ENCODE results near the gene SELENOH. TPM values are rescaled to one million over a fixed set of nuclear protein-coding genes. Genes with fewer than 3 reads are reported as not detected.

SELENOH gene
- total RNA-seq, 1 experiment from 2014 or later: 134 TPM

GRCh38 chr11:57745206-57745605 is 3.9 kb downstream of the SELENOH start:
- DNase-seq (ENCODE audit: low read depth): no peak

GRCh38 chr11:57746920-57747319 is 5.6 kb downstream of the SELENOH start:
- no peak for DNase-seq (ENCODE audit: low read depth)

- DNase-seq (ENCODE audit: low read depth): no peak
Measured at GRCh38 chr11:57751176-57751575, 9.9 kb downstream of the SELENOH start.

DNA sequence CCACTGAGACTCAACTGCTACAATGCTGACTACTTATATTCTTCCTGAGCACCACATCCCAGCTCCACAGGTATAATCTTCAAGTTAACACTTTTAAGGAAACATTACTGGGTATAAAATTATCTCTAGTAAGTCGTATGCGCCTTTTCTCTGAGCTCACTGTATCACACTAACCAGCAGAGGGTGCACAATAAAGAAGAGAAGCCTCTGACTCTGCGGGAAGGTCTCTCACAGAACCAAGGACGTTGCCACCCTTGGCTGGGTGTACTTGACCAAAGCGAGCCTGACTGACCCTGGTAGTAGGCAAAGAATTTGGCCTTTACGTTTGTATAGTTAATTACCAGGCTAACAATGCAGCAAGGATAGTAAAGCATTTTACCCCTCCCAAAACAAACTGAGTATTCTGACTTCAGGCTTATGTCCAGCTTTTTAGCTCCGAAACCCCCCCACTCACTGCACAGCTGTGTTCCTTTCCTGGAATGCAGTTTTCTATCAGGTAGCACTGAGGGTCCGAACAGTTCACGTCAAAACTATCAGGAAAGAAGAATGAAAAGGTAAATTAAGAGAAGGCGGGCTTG is 10.5 kb downstream of the SELENOH start, which contains the start of gene BTBD18:
BTBD18 (minus strand) TSS at position 144 of the 578 bp plus-strand sequence. CDS start 631 bp downstream, outside the sequence.
- peak; percentile 41 for DNase-seq (ENCODE audit: low read depth)

GRCh38 chr11:57752954-57753353 is 11.7 kb downstream of the SELENOH start:
- no peak for DNase-seq (ENCODE audit: low read depth)

GRCh38 chr11:57758174-57758573 is 16.9 kb downstream of the SELENOH start:
- no peak for DNase-seq (ENCODE audit: low read depth)

DNA sequence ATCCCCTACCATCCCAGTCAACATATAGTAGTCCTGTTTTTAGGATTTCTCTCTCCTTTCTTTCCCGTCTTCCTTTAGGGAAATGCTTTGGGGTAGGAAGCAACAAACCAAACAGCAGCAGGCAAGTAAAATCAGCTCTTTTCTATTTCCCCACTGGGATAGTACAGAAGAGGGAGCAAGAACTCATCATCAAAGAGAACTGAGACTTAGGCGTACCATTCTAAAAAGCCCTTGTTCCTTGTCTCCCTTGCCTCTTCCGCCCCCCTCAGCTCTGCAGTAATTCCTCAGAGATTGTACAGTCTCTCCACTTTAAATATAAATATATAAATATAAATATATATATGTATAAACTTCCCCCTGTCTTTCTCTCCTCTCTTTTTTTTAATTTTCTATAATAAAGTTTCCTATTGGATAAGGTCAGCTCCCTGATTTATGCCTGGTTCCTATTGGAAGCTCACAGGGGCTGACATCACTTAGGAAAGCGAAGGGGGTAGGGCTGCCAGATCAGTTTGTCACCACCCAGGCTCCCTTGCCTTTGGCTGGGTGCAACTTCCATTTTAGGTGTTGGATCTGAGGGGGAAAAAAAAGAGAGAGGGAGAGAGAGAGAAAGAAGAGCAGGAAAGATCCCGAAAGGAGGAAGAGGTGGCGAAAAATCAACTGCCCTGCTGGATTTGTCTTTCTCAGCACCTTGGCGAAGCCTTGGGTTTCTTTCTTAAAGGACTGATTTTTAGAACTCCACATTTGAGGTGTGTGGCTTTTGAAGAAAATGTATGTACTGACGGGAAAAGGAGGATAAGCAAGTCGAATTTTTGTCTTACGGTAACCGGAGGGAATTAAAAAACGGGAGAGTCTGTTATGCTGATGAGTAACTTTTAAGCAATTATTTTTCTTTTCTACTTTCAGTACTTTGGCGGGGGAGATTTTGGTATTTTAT is 20.3 kb downstream of the SELENOH start, which contains the start of gene CTNND1:
CTNND1 (plus strand) TSS at position 502 of the 934 bp plus-strand sequence. CDS start 29,677 bp downstream, outside the sequence.
- peak; percentile 96 for DNase-seq (ENCODE audit: low read depth)

GRCh38 chr11:57762235-57762861 is 21.1 kb downstream of the SELENOH start:
- no peak for DNase-seq (ENCODE audit: low read depth)

DNA sequence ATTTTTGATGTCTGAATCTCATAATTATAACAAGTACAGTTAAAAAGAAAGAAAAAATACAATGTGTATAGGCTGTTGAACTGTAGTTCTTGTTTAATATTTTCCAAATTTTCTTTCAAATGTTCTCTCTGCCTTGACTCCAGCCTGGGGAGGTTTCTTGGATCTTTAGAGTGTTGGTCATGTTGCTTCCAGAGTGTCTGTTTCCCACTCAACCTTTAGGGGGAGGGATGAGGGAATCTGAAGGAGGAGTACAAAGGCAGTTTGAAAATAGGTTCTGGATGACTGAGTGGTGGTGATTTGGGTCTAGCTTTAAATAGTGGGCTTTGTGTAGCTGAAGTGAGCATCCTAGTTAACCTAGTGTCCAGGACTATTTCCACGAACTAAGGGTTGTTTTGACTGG is 22.3 kb downstream of the SELENOH start:
- DNase-seq (ENCODE audit: low read depth): peak; percentile 48

- no peak for DNase-seq (ENCODE audit: low read depth)
Measured at GRCh38 chr11:57764021-57764420, 22.7 kb downstream of the SELENOH start.

GRCh38 chr11:57764566-57764965 is 23.3 kb downstream of the SELENOH start:
- no peak for DNase-seq (ENCODE audit: low read depth)

DNA sequence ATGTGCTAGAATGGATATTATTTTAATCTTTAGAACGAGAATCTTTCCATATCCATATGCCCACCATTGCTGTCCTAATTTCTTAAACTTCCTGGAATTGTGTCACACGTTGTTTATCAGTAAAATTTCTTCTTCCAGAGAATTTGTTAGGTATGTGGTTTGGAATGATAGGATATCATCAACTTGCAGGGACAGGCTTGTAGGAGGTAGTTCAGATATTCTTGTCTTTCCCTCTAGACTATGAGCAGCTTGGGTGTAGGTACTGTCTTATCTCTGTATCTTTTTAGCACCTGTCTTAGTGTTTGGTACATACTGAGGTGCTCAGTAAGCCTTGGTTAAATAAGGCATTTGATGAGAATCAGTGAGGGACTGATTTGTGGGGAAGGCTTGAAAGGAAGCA is 23.7 kb downstream of the SELENOH start:
- no peak for DNase-seq (ENCODE audit: low read depth)

DNA sequence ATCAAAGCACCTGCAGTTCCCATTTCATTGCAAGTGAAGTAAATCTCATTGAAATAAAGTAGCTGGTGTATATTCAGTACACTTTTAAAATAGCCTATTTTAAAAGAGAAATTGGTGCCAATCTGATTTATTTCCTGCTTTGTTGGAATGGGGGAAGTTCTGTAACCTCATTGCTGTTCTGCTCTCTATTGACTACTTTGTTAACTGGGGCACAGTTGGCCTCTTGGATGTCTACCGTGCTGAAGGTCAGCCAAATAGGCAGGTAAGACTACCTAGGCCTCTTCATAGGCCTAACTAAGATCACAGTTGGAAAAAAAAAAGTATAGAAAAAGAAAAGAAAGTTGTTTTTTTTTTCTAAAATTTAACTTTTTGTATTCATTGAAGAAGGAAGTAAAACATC is 29.5 kb downstream of the SELENOH start:
- no peak for DNase-seq (ENCODE audit: low read depth)

DNA sequence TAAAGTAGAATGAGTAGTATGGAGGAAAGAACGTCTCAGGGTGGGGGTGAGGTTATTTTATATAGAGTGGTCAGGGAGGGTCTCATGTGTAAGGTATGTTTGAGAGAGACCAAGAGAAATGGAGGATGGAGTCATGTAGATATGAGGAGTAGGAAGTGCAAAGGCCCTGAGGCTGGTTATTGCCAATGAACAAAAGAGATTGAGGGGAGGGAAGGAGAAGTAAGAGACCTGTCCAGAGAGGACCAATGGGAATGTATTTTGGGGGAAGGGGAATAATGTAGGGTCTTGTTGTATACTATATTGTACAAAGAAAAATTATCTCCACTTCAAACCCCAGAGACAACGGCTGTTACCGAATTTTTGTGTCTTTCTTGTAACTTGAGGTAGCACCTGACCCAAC is 30.1 kb downstream of the SELENOH start:
- DNase-seq (ENCODE audit: low read depth): no peak

DNA sequence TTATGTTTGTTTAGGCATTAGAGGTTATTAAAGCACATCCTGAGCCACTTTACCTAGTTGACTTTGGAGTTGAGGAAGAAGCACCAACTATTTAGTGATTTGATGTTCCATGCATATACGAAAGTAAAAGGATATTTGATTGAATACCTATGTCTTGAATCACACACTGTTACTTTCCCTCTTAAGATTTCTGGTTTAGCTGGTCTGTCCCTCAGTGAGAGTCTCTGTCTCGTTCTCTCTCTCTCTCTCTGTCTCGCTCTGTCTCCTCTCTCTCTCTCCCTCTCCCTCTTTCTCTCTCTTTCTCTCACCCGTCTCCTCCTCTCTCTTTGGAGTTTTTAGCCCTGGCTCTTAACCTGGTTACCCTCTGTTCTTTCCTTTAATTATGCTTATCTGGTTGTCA is 31.3 kb downstream of the SELENOH start:
- DNase-seq (ENCODE audit: low read depth): no peak

DNA sequence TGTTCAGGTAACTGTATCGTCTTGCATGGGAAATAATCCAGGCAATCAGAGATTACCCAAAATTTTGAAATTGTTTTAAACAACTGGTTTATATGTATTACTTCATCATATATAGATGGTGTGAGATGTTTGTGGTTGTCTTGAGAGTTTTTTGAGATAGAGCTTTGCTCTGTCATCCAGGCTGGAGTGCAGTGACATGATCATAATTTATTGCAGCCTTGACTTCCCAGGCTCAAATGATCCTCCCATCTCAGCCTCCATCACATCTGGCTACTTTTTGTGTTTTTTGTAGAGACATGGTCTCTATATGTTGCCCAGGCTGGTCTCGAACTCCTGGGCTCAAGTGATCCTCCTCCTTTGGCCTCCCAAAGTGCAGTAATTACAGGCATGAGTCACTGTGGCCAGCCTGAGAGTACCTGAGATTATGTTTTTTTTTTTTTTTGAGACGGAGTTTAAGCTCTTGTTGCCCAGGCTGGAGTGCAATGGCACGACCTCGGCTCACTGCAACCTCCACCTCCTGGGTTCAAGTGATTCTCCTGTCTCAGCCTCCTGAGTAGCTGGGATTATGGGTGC is 31.8 kb downstream of the SELENOH start:
- DNase-seq (ENCODE audit: low read depth): no peak

- DNase-seq (ENCODE audit: low read depth): no peak
Measured at GRCh38 chr11:57775491-57775890, 34.2 kb downstream of the SELENOH start.

DNA sequence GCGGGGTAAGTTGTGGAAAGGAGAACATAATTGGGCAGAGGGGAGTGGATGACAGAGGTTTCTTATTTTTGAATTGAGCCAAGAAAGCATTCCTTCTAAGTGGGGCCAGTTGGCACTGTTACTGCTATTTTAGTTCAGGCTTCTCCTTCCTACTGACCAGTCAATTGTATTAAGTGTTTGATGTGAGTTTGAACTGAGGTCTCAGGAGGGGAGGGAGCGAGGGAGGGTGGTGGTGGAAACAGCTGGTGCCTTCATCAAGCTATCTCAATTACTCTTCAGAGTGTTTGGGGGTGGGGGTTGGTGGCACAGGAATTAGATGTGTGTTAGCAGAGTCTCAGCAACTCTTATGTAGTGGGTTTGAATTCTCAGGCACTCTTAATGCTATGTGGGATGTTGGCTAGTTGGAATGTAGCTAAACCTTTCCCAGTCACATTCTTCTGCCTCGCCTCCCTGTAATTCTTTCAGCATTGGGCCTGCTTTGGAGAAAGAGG is 34.8 kb downstream of the SELENOH start:
- peak; percentile 26 for DNase-seq (ENCODE audit: low read depth)

DNA sequence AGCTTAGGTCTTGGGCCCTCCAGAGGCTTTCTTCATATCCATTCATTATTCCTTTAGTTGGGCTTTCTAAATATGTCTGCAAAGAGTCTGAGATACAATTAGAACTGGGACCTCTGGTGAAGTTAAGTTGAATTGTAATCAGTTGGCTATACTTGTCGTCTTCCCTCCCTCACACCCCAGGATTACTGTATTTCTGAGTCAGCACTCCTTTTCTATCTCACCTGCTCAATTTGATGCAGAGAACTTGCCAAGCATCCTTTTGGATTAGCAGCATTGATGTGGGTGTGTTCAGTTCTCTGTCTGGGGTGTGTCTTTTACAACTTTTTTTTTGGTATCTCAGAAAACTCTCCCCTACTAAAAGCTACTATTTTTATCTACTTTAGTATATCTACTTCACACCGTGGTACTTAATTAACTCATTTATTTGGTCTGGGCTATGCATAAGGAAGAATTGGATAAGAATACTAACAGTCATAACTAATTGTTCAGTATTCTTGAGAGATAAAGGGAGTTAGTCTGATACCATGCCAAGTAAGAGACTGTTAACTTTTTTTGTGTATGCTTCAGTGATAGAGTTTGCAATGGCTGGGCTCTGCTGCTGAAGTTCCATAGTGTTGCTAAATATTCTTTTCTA is 35.4 kb downstream of the SELENOH start:
- no peak for DNase-seq (ENCODE audit: low read depth)

DNA sequence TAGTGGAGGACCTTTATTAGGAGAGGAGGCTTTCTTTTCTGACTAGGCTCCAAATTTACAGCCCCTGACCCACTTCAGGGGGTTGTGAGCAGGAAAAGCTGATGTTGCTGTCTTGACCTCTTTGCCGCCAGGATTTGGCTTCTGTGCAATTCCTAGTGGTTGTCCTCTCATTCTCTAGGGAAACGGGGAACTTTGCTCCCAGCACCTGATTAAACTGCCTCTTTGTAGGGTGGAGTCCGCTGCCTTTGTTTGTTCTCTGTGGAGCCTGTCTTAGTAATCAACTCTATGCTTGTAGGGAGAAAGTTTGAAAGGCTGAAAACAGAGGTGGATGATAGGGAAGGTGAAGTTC is 36.7 kb downstream of the SELENOH start:
- peak; percentile 53 for DNase-seq (ENCODE audit: low read depth)
